IPS-NIHi11 (cell line): ENCODE measurements around the gene TBC1D22A.

Source experiments
- DNase-seq: peaks from one replicate; pipeline ENCODE4 v3.0.0; 2012; ENCODE audit warnings: mixed read lengths, low spot score

TBC1D22A gene

GRCh38 chr22:46753360-46753759, 9.1 kb upstream of the TBC1D22A start:
- no peak for DNase-seq

GRCh38 chr22:46753761-46754109, 8.7 kb upstream of the TBC1D22A start:
- DNase-seq = no peak

- DNase-seq = peak; percentile 38
Measured at GRCh38 chr22:46754110-46754799, 8.2 kb upstream of the TBC1D22A start.

- DNase-seq = no peak
Measured at GRCh38 chr22:46754826-46755225, 7.6 kb upstream of the TBC1D22A start.

DNA sequence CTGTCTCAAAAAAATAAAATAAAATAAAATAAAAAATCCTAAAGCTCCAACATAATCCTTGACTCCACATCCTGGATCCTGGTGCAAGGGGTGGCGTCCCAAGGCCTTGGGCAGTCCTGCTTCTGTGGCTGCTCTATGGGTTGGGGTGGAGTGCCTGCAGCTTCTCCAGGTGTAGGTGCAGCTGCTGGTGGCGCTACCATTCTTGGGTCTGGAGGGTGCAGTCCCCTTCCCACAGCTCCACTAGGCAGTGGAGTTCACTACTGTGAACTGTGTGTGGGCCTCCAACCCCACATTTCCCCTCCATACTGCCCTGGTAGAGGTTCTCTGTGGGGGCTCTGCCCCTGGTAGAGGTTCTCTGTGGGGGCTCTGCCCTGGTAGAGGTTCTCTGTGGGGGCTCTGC, 6.9 kb upstream of the TBC1D22A start:
- no peak for DNase-seq

DNA sequence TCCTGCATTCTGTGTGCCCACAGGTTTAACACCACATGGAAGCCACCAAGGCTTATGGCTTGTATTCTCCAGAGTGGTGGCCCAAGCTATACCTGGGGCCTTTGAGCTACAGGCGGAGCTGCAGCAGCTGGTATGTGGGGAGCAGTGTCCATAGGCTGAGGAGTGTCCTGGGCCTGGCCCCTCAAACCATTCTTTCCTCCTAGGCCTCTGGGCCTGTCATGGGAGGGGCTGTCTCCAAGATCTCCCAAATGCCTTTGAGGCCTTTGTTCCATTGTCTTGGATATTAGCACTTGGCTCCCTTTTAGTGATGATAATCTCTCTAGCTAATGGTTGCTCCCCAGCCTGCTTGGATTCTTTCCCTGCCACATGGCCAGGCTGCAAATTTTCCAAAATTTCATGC, 6.4 kb upstream of the TBC1D22A start:
- DNase-seq = no peak

GRCh38 chr22:46757104-46757503, 5.3 kb upstream of the TBC1D22A start:
- no peak for DNase-seq

- DNase-seq = no peak
Measured at GRCh38 chr22:46758121-46758520, 4.3 kb upstream of the TBC1D22A start.

GRCh38 chr22:46758867-46759290, 3.6 kb upstream of the TBC1D22A start:
- peak; percentile 66 for DNase-seq

GRCh38 chr22:46761017-46761416, 1.4 kb upstream of the TBC1D22A start:
- no peak for DNase-seq

DNA sequence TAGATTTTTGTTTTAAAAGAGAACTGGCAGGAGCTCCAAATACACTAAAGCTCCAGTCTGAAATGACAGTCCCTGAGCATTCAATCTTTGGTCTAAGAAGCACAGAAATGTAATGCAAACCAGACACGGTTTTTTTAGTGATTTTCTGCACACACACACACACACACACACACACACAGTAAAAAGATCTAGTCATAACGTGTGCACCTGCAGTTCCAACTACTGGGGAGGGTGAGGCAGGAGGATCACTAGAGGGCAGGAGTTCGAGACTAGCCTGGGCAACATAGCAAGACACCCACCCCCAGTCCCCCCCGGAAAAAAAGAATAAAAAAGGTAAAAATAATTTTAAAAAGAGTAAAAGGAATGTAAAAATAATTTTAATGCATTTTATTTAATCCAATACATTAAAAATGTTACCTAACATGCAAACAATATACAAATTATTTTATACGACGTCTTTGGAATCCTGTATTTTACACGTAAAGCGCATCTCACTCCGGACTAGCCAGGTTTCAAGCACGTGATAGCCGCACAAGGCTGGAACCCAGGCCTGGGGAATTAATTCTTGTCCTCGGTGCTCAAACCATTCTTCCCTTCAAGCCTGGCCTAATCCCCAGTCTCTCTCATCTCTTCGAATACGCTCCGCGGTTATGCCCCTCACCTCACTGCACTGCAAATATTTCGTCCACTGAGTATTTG, 762 bp upstream of the TBC1D22A start:
- DNase-seq = no peak

- no peak for DNase-seq
Measured at GRCh38 chr22:46763051-46763705, 728 bp downstream of the TBC1D22A start.

GRCh38 chr22:46764140-46764680, 1.8 kb downstream of the TBC1D22A start:
- no peak for DNase-seq

DNA sequence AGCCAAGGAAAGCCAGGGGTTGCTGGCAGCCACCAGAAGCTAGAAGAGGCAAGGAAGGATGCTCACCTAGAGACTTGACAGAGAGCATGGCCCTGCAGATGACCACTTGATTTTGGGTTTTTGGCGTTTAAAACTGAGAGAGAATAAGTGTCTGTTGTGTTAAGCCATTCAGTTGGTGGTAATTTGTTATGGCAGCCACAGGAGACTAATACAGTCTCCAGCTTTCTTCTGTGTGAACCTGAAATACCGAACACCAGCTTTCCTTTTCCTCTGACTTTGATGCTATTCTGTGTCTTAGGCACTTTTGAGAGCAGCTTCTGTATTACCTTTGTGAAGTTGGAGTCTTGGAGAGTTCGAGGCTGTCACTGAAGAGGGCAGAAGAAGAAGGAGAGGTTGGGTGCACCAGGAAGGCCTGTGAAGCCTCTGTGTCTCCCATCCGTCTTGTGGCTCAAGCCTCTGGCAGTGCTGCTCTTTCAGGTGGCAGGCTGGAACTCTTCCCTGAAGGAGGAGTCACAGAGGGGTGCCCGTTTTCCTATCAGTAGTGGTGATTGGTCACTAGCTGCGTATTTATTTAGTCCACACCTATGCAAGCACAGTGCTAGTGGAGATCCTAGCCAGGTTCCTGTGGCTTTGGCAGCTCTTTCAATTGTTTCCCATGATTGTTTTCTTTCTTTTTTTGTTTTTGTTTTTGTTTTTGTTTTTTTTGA, 2.5 kb downstream of the TBC1D22A start:
- no peak for DNase-seq

DNA sequence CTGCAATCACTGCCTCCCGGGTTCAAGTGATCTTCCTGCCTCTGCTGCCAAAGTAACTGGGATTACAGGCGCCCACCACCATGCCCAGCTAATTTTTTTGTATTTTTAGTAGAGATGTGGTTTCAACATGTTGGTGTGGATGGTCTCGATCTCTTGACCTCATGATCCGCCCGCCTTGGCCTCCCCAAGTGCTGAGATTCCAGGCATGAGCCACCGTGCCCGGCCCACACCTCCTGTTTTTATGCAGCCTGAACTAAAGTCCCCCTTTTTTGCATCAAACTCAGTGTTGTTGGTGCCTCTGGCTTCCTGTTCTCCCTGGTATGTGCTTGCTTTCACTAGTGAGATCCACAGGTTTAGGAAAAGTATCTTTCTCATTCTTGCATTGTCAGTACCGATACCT, 4.2 kb downstream of the TBC1D22A start:
- no peak for DNase-seq

GRCh38 chr22:46767249-46767985, 5.0 kb downstream of the TBC1D22A start:
- no peak for DNase-seq

DNA sequence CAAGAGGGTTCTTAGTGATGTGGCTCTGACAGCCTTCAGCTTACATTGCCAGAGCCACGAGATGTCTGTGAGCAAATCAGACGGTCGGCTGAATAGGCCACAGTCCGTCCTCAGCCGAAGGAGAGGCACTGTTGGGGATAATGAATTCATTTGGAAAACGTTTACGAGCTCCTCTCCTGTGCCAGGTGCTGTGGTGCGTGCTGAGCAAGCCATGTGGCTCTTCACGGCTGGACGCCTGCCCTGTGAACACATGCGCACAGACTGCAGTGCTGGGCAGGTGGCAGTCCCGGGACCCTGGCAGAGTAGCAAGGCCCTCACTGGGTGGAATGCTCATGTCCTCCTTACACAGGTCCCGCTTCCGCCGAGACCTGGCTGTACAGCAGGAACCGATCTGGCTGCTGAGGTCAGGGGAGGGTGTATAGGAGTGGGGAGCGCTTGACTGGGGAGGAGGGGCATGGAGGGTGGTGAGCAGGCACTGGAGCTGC, 6.8 kb downstream of the TBC1D22A start:
- no peak for DNase-seq

GRCh38 chr22:46769706-46770105, 7.3 kb downstream of the TBC1D22A start:
- no peak for DNase-seq

GRCh38 chr22:46770151-46770641, 7.7 kb downstream of the TBC1D22A start:
- DNase-seq = no peak

DNA sequence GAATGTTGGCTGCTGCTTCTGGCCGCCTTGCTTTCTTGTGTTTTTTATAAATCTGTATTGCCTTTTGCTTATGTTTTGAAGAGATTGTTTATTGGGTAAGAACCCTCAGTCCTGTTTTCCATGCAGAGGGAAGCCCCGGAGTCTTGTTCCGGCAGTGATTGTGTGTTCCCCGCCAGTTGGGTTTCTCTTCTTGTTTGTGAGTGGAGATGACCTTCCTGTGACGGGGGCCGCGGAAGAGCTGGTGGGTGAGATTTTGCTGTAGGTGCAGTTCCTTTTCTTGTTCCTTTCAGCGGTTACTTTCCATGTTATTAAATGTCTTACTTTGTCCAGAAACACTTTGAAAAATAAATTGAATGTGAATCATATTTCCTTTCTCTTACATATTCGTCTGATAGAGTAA, 8.3 kb downstream of the TBC1D22A start:
- no peak for DNase-seq

GRCh38 chr22:46773076-46773475, 10.6 kb downstream of the TBC1D22A start:
- DNase-seq = no peak
